Calu3 (cell line): ENCODE results near the gene MLIP. TPM values are rescaled to one million over a fixed set of nuclear protein-coding genes. Genes with fewer than 3 reads are reported as not detected.
A peak's percentile ranks its signal among the peaks of the same experiment; 100 is the strongest.
"Not testable (repeated sequence)": the region's sequence is repeated elsewhere in the genome, so short reads cannot be mapped to it uniquely, and the experiment has no call there.

Experiments
- BruUV-seq: library from RNA; stranded (reverse); fragments of 400-500 nt; replicated peaks from 2 replicates; lab custom pipeline; 2021; lab: Mats Ljungman, UMichigan
- CTCF ChIA-PET: fragments of 300-600 bp; sonication (Branson Sonifier 250); formaldehyde crosslinking; loops from one replicate; lab custom pipeline; 2022; ENCODE audit warnings: antibody characterized with exemption; lab: Charles Lee
- DNase-seq: peaks from one replicate; pipeline ENCODE4 v3.0.0; 2022
- H3K27ac Mint-ChIP-seq: one replicate; pipeline ENCODE4 v1.8.0; 2022; ENCODE audit warnings: mixed read lengths; ENCODE audit not compliant: unreplicated experiment
- H3K27me3 Mint-ChIP-seq: one replicate; pipeline ENCODE4 v1.8.0; 2022; ENCODE audit warnings: mixed read lengths; ENCODE audit not compliant: unreplicated experiment
- H3K36me3 Mint-ChIP-seq: one replicate; pipeline ENCODE4 v1.8.0; 2022; ENCODE audit warnings: mild to moderate bottlenecking, moderate library complexity, mixed read lengths; ENCODE audit not compliant: insufficient read depth, unreplicated experiment
- H3K4me1 Mint-ChIP-seq: one replicate; pipeline ENCODE4 v1.8.0; 2022; ENCODE audit warnings: mild to moderate bottlenecking, low read depth, mixed read lengths; ENCODE audit not compliant: unreplicated experiment
- H3K4me3 Mint-ChIP-seq: one replicate; pipeline ENCODE4 v1.8.0; 2022; ENCODE audit warnings: mild to moderate bottlenecking, low read depth, moderate library complexity, mixed read lengths; ENCODE audit not compliant: unreplicated experiment
- H3K9me3 Mint-ChIP-seq: one replicate; pipeline ENCODE4 v1.8.0; 2022; ENCODE audit warnings: low read depth, mixed read lengths; ENCODE audit not compliant: unreplicated experiment
- intact Hi-C: fragments of 100-400 bp; cut with micrococcal nuclease; formaldehyde crosslinking; loops from one replicate; pipeline ENCODE4 v1.10.0; 2022; ENCODE audit not compliant: unreplicated experiment
- total RNA-seq: library from RNA; stranded (reverse); gene quantifications from 2 replicates; pipeline ENCODE4 v1.2.3, GENCODE V29; 2022
- TF ChIP-seq, protein P1 (sequence below): fragments of 200-600 bp; IDR thresholded peaks from one replicate; pipeline ENCODE4 v1.8.0; 2022; ENCODE audit warnings: antibody characterized with exemption; ENCODE audit not compliant: unreplicated experiment

Gene MLIP
- total RNA-seq, 1 experiment from 2014 or later = 1.4 TPM

DNA sequence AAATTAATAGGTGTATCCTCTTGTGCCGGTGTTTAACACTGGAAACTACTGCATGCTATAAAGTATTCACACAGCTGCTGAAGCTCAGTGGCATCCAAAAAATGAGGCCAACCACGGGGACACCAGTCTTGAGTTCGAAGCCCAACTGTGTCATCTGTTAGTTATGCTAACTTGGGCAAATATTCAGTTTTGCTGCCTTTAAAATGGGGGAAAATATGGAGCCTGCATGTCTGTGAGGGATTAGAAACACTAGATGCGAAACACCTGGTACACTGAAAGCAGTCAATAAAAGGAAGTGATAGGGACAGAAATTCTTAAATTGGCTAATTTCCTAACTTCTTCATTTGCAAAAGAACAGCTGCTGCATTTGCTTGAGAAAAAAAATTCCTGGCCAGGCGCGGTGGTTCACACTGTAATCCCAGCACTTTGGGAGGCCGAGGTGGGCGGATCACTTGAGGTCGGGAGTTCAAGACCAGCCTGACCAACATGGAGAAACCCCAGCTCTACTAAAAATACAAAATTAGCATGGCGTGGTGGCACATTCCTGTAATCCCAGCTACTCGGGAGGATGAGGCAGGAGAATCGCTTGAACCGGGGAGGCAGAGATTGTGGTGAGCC is 36.6 kb upstream of the MLIP start:
- no peak for DNase-seq
- H3K4me3 Mint-ChIP-seq = peak overlapping the region; percentile 57
- peak overlapping the region; percentile 58 for H3K27ac Mint-ChIP-seq
- intact Hi-C loops = no loop called here
- H3K4me1 Mint-ChIP-seq = peaks cover 32% of the 10 kb centered on the region
- BruUV-seq = no TSS peak
- no peaks in the 10 kb centered on the region for H3K27me3 Mint-ChIP-seq
- no peaks in the 10 kb centered on the region for H3K9me3 Mint-ChIP-seq
- peaks cover 4% of the 10 kb centered on the region for H3K36me3 Mint-ChIP-seq
- CTCF ChIA-PET = interaction anchor here (1.0 kb wide), 1 partner anchor 14 kb away, joined by 3 read pairs; no protein-coding TSS in a partner anchor
- TF ChIP-seq, protein P1, sequence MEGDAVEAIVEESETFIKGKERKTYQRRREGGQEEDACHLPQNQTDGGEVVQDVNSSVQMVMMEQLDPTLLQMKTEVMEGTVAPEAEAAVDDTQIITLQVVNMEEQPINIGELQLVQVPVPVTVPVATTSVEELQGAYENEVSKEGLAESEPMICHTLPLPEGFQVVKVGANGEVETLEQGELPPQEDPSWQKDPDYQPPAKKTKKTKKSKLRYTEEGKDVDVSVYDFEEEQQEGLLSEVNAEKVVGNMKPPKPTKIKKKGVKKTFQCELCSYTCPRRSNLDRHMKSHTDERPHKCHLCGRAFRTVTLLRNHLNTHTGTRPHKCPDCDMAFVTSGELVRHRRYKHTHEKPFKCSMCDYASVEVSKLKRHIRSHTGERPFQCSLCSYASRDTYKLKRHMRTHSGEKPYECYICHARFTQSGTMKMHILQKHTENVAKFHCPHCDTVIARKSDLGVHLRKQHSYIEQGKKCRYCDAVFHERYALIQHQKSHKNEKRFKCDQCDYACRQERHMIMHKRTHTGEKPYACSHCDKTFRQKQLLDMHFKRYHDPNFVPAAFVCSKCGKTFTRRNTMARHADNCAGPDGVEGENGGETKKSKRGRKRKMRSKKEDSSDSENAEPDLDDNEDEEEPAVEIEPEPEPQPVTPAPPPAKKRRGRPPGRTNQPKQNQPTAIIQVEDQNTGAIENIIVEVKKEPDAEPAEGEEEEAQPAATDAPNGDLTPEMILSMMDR = no peak

GRCh38 chr6:54076159-54076789 is 35.0 kb upstream of the MLIP start:
- no peaks in the 10 kb centered on the region for H3K27me3 Mint-ChIP-seq
- no TSS peak for BruUV-seq

DNA sequence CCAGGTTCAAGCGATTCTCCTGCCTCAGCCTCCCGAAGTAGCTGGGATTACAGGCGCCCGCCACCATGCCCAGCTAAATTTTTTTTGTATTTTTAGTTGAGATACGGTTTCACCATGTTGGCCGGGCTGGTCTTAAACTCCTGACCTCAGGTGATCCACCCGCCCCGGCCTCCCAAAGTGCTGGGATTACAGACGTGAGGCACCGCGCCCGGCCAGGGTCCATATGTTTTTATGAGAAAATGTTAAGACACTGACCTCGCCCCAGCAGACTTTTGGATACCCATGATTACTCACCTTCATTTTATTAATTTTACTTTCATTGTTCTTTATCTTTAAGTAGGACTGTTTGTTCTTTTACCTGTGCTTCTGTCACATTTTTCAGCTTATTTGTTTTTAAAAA is 29.7 kb upstream of the MLIP start:
- CTCF ChIA-PET, H3K4me3 Mint-ChIP-seq, H3K9me3 Mint-ChIP-seq: not testable (repeated sequence)

More at GRCh38 chr6:54076159-54076789, 35.0 kb upstream of the MLIP start:
- TF ChIP-seq, protein P1 = no peak
- intact Hi-C loops = no loop called here
- Mint-ChIP-seq H3K4me1 (peaks cover 25% of the 10 kb centered on the region), H3K36me3 (peaks cover 4% of the 10 kb centered on the region), H3K27ac (no peak overlapping the region), H3K4me3 (no peak overlapping the region), H3K9me3 (no peaks in the 10 kb centered on the region)
- no peak for DNase-seq
- CTCF ChIA-PET = no interaction called here

GRCh38 chr6:54083287-54083686 is 28.0 kb upstream of the MLIP start:
- no peaks in the 10 kb centered on the region for H3K9me3 Mint-ChIP-seq
- no TSS peak for BruUV-seq
- DNase-seq = no peak
- CTCF ChIA-PET = no interaction called here
- TF ChIP-seq, protein P1 = no peak
- H3K4me3 Mint-ChIP-seq = no peak overlapping the region
- no peaks in the 10 kb centered on the region for H3K4me1 Mint-ChIP-seq
- no peak overlapping the region for H3K27ac Mint-ChIP-seq
- no peaks in the 10 kb centered on the region for H3K36me3 Mint-ChIP-seq
- no peaks in the 10 kb centered on the region for H3K27me3 Mint-ChIP-seq
- intact Hi-C loops = no loop called here

More for the DNA sequence above, 29.7 kb upstream of the MLIP start:
- H3K27ac Mint-ChIP-seq, BruUV-seq, H3K27me3 Mint-ChIP-seq, intact Hi-C loops, H3K4me1 Mint-ChIP-seq, DNase-seq, H3K36me3 Mint-ChIP-seq: not testable (repeated sequence)

- CTCF ChIA-PET = no interaction called here
- Mint-ChIP-seq H3K4me1 (no peaks in the 10 kb centered on the region), H3K27me3 (no peaks in the 10 kb centered on the region), H3K9me3 (no peaks in the 10 kb centered on the region), H3K36me3 (no peaks in the 10 kb centered on the region), H3K4me3 (no peak overlapping the region), H3K27ac (no peak overlapping the region)
- DNase-seq = no peak
- TF ChIP-seq, protein P1 = no peak
- no TSS peak for BruUV-seq
- intact Hi-C loops = no loop called here
Observed at GRCh38 chr6:54084231-54084630, 27.0 kb upstream of the MLIP start.
